ENCODE data around the gene ZNF467.

ZNF467 gene

DNA sequence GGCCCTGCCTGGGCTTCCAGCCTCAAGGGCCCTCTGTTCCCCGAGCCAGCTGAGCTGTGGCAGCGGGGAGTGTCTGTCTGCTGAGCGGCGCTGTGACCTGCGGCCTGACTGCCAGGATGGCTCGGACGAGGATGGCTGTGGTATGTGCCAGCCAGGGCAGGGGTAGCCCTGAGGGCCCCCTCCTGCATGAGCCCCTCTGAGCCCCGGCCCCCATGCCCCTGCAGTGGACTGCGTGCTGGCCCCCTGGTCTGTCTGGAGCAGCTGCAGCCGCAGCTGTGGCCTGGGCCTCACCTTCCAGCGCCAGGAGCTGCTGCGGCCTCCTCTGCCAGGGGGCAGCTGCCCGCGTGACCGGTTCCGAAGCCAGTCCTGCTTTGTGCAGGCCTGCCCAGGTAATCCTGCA lies 28.4 kb upstream of the ZNF467 start:
- peak overlapping the region; percentile 71 for H3K18ac ChIP-seq (ENCODE audit: low read length)
- H2BK15ac ChIP-seq (ENCODE audit: low read length), result no peak overlapping the region
- no peak overlapping the region for H3K9ac ChIP-seq (ENCODE audit: low read depth, low read length, poor library complexity)
- H3K27me3 ChIP-seq (ENCODE audit: control insufficient read depth in 3 of 3, insufficient read depth in 3 of 3, low read depth in 1 of 3, low read length in 3 of 3), result peaks cover 0 to 9% (median 0%) of the 10 kb centered on the region in 3 experiments
- no peak overlapping the region for H2AFZ ChIP-seq (ENCODE audit: low read length)
- no peak overlapping the region for H2BK120ac ChIP-seq (ENCODE audit: low read depth, low read length)
- no peak for DNase-seq (ENCODE audit: low spot score)
- H3K23ac ChIP-seq (ENCODE audit: low read depth, low read length, poor library complexity), result peak overlapping the region; percentile 65
- H2BK12ac ChIP-seq (ENCODE audit: low read length), result no peak overlapping the region
- WGBS, 2 donors (ENCODE audit: extremely low coverage in 2 of 2, insufficient read length in 2 of 2, insufficient replicate concordance in 1 of 2), result no CpG with 5 or more reads among the region's 16 CpGs
- H4K8ac ChIP-seq (ENCODE audit: low read depth, low read length), result no peak overlapping the region
- peak overlapping the region; percentile 89 for H3K14ac ChIP-seq (ENCODE audit: low read length)
- H3K4me3 ChIP-seq (ENCODE audit: low read length in 2 of 2), result no peak overlapping the region
- H2BK5ac ChIP-seq (ENCODE audit: low read length), result no peak overlapping the region
- no peak overlapping the region for H3K4me2 ChIP-seq (ENCODE audit: insufficient read depth, low read length, poor library complexity, severe bottlenecking)
- no peaks in the 10 kb centered on the region for H3K79me1 ChIP-seq (ENCODE audit: low read depth, low read length)
- H3K4me1 ChIP-seq (ENCODE audit: control insufficient read depth in 2 of 2, insufficient read depth in 1 of 2, low read depth in 1 of 2, low read length in 2 of 2), result no peaks in the 10 kb centered on the region
- H3K9me3 ChIP-seq (replicated peaks in 1 of 2; ENCODE audit: control insufficient read depth in 2 of 2, insufficient read depth in 1 of 2, low read depth in 1 of 2, low read length in 2 of 2), result no peaks in the 10 kb centered on the region
- H4K91ac ChIP-seq (ENCODE audit: low read depth, low read length, poor library complexity), result no peak overlapping the region
- H3K27ac ChIP-seq (replicated peaks; ENCODE audit: low read length), result no peak overlapping the region
- H2AK5ac ChIP-seq (ENCODE audit: low read depth, low read length), result peak overlapping the region; percentile 90
- peak overlapping the region; percentile 53 for H3K4ac ChIP-seq (ENCODE audit: low read length)
- no peaks in the 10 kb centered on the region for H3K36me3 ChIP-seq (replicated peaks in 1 of 2; ENCODE audit: control insufficient read depth in 2 of 2, insufficient read depth in 2 of 2, low read length in 2 of 2)

DNA sequence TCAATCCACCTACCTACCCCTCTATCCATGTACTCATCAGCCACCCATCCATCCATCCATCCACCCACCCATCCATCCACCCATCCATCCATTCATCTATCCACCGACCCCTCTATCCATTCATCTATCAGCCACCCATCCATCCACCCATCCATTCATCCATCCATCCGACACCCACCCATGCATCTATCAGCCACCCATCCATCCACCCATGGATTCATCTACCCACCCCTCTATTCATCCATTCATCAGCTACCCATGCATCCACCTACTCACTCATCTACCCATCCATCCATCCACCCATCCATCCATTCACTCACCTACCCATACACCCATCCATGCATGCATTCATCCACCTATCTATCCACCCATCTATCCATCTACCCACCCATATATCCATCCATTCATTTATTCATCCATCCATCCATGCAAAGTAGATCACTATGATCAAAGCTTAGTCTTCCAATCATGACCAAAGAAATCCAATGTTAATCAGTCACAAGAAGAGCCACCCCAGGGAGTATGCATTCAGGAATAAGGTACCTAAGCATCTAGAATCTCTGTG lies 27.7 kb upstream of the ZNF467 start:
- Histone ChIP-seq H2AFZ (ENCODE audit: low read length) (no peak overlapping the region), H3K4me2 (ENCODE audit: insufficient read depth, low read length, poor library complexity, severe bottlenecking) (no peak overlapping the region), H2BK120ac (ENCODE audit: low read depth, low read length) (no peak overlapping the region), H4K8ac (ENCODE audit: low read depth, low read length) (no peak overlapping the region), H3K79me1 (ENCODE audit: low read depth, low read length) (peaks cover 2% of the 10 kb centered on the region), H2BK5ac (ENCODE audit: low read length) (no peak overlapping the region), H3K18ac (ENCODE audit: low read length) (no peak overlapping the region), H2BK15ac (ENCODE audit: low read length) (no peak overlapping the region), H3K27ac (replicated peaks; ENCODE audit: low read length) (no peak overlapping the region), H3K4me1 (ENCODE audit: control insufficient read depth in 2 of 2, insufficient read depth in 1 of 2, low read depth in 1 of 2, low read length in 2 of 2) (no peaks in the 10 kb centered on the region), H3K14ac (ENCODE audit: low read length) (no peak overlapping the region), H3K4ac (ENCODE audit: low read length) (no peak overlapping the region), H3K9ac (ENCODE audit: low read depth, low read length, poor library complexity) (no peak overlapping the region), H2BK12ac (ENCODE audit: low read length) (no peak overlapping the region), H3K27me3 (ENCODE audit: control insufficient read depth in 3 of 3, insufficient read depth in 3 of 3, low read depth in 1 of 3, low read length in 3 of 3) (peaks cover 0 to 4% (median 0%) of the 10 kb centered on the region in 3 experiments), H3K4me3 (ENCODE audit: low read length in 2 of 2) (no peak overlapping the region), H3K23ac (ENCODE audit: low read depth, low read length, poor library complexity) (no peak overlapping the region), H3K9me3 (replicated peaks in 1 of 2; ENCODE audit: control insufficient read depth in 2 of 2, insufficient read depth in 1 of 2, low read depth in 1 of 2, low read length in 2 of 2) (no peaks in the 10 kb centered on the region), H3K36me3 (replicated peaks in 1 of 2; ENCODE audit: control insufficient read depth in 2 of 2, insufficient read depth in 2 of 2, low read length in 2 of 2) (no peaks in the 10 kb centered on the region), H2AK5ac (ENCODE audit: low read depth, low read length) (no peak overlapping the region), H4K91ac (ENCODE audit: low read depth, low read length, poor library complexity) (no peak overlapping the region)
- 100% methylated on average over 2 of the region's 2 CpGs; no CpG with 5 or more reads in 1 of the 2 donors for WGBS, 2 donors (ENCODE audit: extremely low coverage in 2 of 2, insufficient read length in 2 of 2, insufficient replicate concordance in 1 of 2)
- DNase-seq (ENCODE audit: low spot score), result no peak

GRCh38 chr7:149800169-149800555 lies 26.8 kb upstream of the ZNF467 start:
- H3K9ac ChIP-seq (ENCODE audit: low read depth, low read length, poor library complexity), result no peak overlapping the region
- H2AK5ac ChIP-seq (ENCODE audit: low read depth, low read length), result no peak overlapping the region
- no peak overlapping the region for H2BK120ac ChIP-seq (ENCODE audit: low read depth, low read length)
- H3K4me3 ChIP-seq (ENCODE audit: low read length in 2 of 2), result no peak overlapping the region
- DNase-seq (ENCODE audit: low spot score), result no peak
- H3K79me1 ChIP-seq (ENCODE audit: low read depth, low read length), result peaks cover 2% of the 10 kb centered on the region
- H2BK15ac ChIP-seq (ENCODE audit: low read length), result peak overlapping the region; percentile 75
- H3K4ac ChIP-seq (ENCODE audit: low read length), result no peak overlapping the region
- H2AFZ ChIP-seq (ENCODE audit: low read length), result no peak overlapping the region
- no peaks in the 10 kb centered on the region for H3K27me3 ChIP-seq (ENCODE audit: control insufficient read depth in 3 of 3, insufficient read depth in 3 of 3, low read depth in 1 of 3, low read length in 3 of 3)
- H3K27ac ChIP-seq (replicated peaks; ENCODE audit: low read length), result no peak overlapping the region
- H3K4me2 ChIP-seq (ENCODE audit: insufficient read depth, low read length, poor library complexity, severe bottlenecking), result no peak overlapping the region
- H2BK5ac ChIP-seq (ENCODE audit: low read length), result no peak overlapping the region
- no CpG with 5 or more reads among the region's 13 CpGs for WGBS, 2 donors (ENCODE audit: extremely low coverage in 2 of 2, insufficient read length in 2 of 2, insufficient replicate concordance in 1 of 2)
- H4K91ac ChIP-seq (ENCODE audit: low read depth, low read length, poor library complexity), result no peak overlapping the region
- H3K18ac ChIP-seq (ENCODE audit: low read length), result no peak overlapping the region
- no peaks in the 10 kb centered on the region for H3K36me3 ChIP-seq (replicated peaks in 1 of 2; ENCODE audit: control insufficient read depth in 2 of 2, insufficient read depth in 2 of 2, low read length in 2 of 2)
- no peak overlapping the region for H4K8ac ChIP-seq (ENCODE audit: low read depth, low read length)
- H3K4me1 ChIP-seq (ENCODE audit: control insufficient read depth in 2 of 2, insufficient read depth in 1 of 2, low read depth in 1 of 2, low read length in 2 of 2), result no peaks in the 10 kb centered on the region
- H2BK12ac ChIP-seq (ENCODE audit: low read length), result no peak overlapping the region
- no peak overlapping the region for H3K23ac ChIP-seq (ENCODE audit: low read depth, low read length, poor library complexity)
- H3K14ac ChIP-seq (ENCODE audit: low read length), result no peak overlapping the region
- H3K9me3 ChIP-seq (replicated peaks in 1 of 2; ENCODE audit: control insufficient read depth in 2 of 2, insufficient read depth in 1 of 2, low read depth in 1 of 2, low read length in 2 of 2), result no peaks in the 10 kb centered on the region

GRCh38 chr7:149799397-149800168 lies 26.2 kb upstream of the ZNF467 start:
- H3K27me3 ChIP-seq (ENCODE audit: control insufficient read depth in 3 of 3, insufficient read depth in 3 of 3, low read depth in 1 of 3, low read length in 3 of 3), result no peaks in the 10 kb centered on the region
- WGBS, 2 donors (ENCODE audit: extremely low coverage in 2 of 2, insufficient read length in 2 of 2, insufficient replicate concordance in 1 of 2), result no CpG with 5 or more reads among the region's 8 CpGs
- H2BK12ac ChIP-seq (ENCODE audit: low read length), result no peak overlapping the region

More at GRCh38 chr7:149799397-149800168, 26.2 kb upstream of the ZNF467 start:
- peak overlapping the region; percentile 48 for H3K18ac ChIP-seq (ENCODE audit: low read length)
- H3K23ac ChIP-seq (ENCODE audit: low read depth, low read length, poor library complexity), result no peak overlapping the region
- no peak overlapping the region for H3K9ac ChIP-seq (ENCODE audit: low read depth, low read length, poor library complexity)
- no peak overlapping the region for H3K4me2 ChIP-seq (ENCODE audit: insufficient read depth, low read length, poor library complexity, severe bottlenecking)
- no peaks in the 10 kb centered on the region for H3K9me3 ChIP-seq (replicated peaks in 1 of 2; ENCODE audit: control insufficient read depth in 2 of 2, insufficient read depth in 1 of 2, low read depth in 1 of 2, low read length in 2 of 2)
- no peak overlapping the region for H4K91ac ChIP-seq (ENCODE audit: low read depth, low read length, poor library complexity)
- no peaks in the 10 kb centered on the region for H3K36me3 ChIP-seq (replicated peaks in 1 of 2; ENCODE audit: control insufficient read depth in 2 of 2, insufficient read depth in 2 of 2, low read length in 2 of 2)
- H3K4ac ChIP-seq (ENCODE audit: low read length), result no peak overlapping the region
- H2BK5ac ChIP-seq (ENCODE audit: low read length), result no peak overlapping the region
- no peak overlapping the region for H3K14ac ChIP-seq (ENCODE audit: low read length)
- H4K8ac ChIP-seq (ENCODE audit: low read depth, low read length), result no peak overlapping the region
- H3K79me1 ChIP-seq (ENCODE audit: low read depth, low read length), result peaks cover 2% of the 10 kb centered on the region
- no peak overlapping the region for H2BK120ac ChIP-seq (ENCODE audit: low read depth, low read length)
- no peak overlapping the region for H3K27ac ChIP-seq (replicated peaks; ENCODE audit: low read length)
- DNase-seq (ENCODE audit: low spot score), result peak; percentile 31
- H2AFZ ChIP-seq (ENCODE audit: low read length), result no peak overlapping the region
- H2BK15ac ChIP-seq (ENCODE audit: low read length), result no peak overlapping the region
- no peak overlapping the region for H3K4me3 ChIP-seq (ENCODE audit: low read length in 2 of 2)
- peaks cover 3 to 4% of the 10 kb centered on the region in 2 donors for H3K4me1 ChIP-seq (ENCODE audit: control insufficient read depth in 2 of 2, insufficient read depth in 1 of 2, low read depth in 1 of 2, low read length in 2 of 2)
- no peak overlapping the region for H2AK5ac ChIP-seq (ENCODE audit: low read depth, low read length)
